ENCODE measurements around the gene BLCAP. TPM values are rescaled to one million over a fixed set of nuclear protein-coding genes. Genes with fewer than 3 reads are reported as not detected.

Gene BLCAP
- total RNA-seq, 1 donor from 2014 or later: 178 TPM

DNA sequence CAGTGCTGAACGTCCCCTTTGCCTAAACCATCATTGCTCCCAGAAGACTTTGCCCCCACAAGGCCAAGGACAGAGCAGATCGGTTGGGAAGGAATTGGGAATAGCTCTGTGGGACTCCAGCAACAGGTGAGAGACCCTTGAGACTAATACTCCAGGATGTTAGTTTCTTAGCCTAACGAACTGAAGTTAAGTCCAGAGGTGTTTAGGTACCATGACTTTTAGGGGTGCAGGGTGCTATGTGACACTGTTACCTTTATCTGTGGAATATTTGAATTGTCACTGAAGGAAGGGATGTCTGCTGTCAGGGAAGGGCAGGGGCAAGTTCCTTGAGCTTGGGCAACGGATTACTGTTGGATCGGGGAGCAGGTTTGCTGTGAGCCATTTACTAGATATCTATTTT lies 1.9 kb downstream of the BLCAP start:
- Mint-ChIP-seq H3K27ac (ENCODE audit: unreplicated experiment) (peak overlapping the region; percentile 99), H3K4me3 (ENCODE audit: unreplicated experiment) (peak overlapping the region; percentile 98), H3K27me3 (ENCODE audit: unreplicated experiment) (peaks cover 20% of the 10 kb centered on the region), H3K36me3 (ENCODE audit: low read depth, unreplicated experiment) (peaks cover 25% of the 10 kb centered on the region), H3K9me3 (ENCODE audit: unreplicated experiment) (no peaks in the 10 kb centered on the region), H3K4me1 (ENCODE audit: unreplicated experiment) (peaks cover 57% of the 10 kb centered on the region)
- no peak for DNase-seq (ENCODE audit: low spot score)
- TF ChIP-seq, protein P1, sequence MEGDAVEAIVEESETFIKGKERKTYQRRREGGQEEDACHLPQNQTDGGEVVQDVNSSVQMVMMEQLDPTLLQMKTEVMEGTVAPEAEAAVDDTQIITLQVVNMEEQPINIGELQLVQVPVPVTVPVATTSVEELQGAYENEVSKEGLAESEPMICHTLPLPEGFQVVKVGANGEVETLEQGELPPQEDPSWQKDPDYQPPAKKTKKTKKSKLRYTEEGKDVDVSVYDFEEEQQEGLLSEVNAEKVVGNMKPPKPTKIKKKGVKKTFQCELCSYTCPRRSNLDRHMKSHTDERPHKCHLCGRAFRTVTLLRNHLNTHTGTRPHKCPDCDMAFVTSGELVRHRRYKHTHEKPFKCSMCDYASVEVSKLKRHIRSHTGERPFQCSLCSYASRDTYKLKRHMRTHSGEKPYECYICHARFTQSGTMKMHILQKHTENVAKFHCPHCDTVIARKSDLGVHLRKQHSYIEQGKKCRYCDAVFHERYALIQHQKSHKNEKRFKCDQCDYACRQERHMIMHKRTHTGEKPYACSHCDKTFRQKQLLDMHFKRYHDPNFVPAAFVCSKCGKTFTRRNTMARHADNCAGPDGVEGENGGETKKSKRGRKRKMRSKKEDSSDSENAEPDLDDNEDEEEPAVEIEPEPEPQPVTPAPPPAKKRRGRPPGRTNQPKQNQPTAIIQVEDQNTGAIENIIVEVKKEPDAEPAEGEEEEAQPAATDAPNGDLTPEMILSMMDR (IDR thresholded peaks at IDR 0.05; ENCODE audit: unreplicated experiment): no peak

DNA sequence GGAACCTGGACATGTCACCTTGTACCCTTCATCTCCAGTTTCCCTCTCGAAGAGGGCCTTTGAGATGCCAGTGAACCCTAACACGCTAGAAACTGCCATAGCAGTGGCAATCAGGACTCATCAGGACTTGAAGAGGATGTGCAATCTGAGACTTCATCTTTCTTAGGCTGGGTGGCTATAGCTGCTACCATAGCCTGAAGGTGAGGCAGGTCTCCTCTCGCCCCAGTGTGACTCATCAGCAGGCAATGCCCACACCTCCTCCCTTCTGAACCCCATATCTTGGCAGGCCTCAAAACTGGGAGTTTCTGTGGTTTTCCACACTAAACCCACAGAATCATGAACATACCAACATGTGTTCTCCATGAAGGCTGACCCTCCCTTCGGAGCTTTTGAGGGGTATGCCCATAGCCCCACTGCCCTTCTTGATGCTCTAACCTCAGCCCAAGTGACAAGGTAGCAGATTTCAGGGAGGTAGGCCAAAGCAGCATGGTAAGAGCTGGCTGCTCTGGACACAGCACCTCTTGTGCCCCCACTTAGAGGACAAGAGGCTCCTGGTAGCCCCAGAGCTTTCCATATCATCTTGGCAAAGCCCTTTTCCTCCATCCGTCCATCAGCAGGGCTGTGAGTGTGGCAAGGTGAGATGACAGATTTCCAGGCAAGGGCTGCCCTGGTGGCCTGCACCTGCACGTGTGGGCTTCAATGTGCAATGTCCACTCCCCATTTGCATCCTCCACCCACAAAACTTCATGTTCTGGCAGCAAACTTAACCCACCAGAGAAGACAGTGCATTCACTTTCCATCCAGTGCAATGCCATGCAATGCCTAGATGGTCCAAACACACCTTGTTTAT lies 2.6 kb downstream of the BLCAP start:
- Mint-ChIP-seq H3K4me1 (ENCODE audit: unreplicated experiment) (peaks cover 64% of the 10 kb centered on the region), H3K27ac (ENCODE audit: unreplicated experiment) (peak overlapping the region; percentile 99), H3K4me3 (ENCODE audit: unreplicated experiment) (peak overlapping the region; percentile 98), H3K9me3 (ENCODE audit: unreplicated experiment) (no peaks in the 10 kb centered on the region), H3K27me3 (ENCODE audit: unreplicated experiment) (peaks cover 20% of the 10 kb centered on the region), H3K36me3 (ENCODE audit: low read depth, unreplicated experiment) (peaks cover 31% of the 10 kb centered on the region)
- DNase-seq (ENCODE audit: low spot score): no peak
- TF ChIP-seq, protein P1 (IDR thresholded peaks at IDR 0.05; ENCODE audit: unreplicated experiment): no peak

DNA sequence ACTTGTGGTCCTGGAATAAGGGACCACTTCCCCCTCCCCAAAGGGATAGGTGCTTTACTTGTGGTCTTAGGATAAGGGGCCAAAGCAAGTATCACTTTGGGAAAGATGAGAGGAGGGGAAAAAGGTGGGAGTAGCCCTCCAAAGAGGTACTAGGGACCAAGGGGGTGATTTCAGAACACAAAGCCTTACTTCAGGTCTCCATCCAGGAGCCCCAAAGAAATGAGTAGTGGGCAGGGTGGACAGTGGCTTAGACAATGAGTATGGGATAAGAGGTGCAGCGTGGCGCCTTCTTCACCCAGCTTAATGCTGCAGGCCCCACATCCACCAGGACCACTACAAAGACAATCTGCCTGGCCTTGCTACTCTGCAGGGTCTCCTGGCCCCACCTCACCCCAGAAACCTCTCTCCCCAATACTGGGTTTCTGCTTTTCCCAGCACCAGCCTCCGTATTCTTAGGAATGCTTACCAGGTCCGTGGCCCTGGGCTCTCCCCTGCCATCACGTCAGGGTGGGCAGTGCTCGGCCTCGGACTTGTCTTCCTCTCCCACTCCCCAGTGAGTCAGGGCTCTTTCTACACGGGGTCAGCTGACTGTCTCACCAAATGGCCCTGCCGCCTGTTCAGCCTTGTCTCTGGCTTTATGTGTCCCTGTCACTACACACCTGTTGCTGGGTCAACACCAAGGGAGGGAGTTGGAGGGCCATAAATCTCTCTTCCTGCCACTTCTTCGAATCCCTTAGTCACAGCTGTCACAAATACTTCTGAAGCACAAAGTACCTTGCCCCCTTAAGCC lies 3.6 kb downstream of the BLCAP start:
- H3K27ac Mint-ChIP-seq (ENCODE audit: unreplicated experiment): peak overlapping the region; percentile 75
- DNase-seq (ENCODE audit: low spot score): no peak
- TF ChIP-seq, protein P1 (IDR thresholded peaks at IDR 0.05; ENCODE audit: unreplicated experiment): no peak

DNA sequence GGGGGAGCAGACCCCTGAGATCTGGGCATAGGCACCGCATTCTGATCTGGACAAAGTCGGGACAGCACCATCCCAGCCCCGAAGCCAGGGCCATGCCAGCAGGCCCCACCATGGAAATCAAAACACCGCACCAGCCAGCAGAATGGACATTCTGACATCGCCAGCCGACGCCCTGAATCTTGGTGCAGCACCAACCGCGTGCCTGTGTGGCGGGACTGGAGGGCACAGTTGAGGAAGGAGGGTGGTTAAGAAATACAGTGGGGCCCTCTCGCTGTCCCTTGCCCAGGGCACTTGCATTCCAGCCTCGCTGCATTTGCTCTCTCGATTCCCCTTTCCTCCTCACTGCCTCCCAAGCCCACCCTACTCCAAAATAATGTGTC lies 4.7 kb downstream of the BLCAP start:
- Mint-ChIP-seq H3K27me3 (ENCODE audit: unreplicated experiment) (peaks cover 19% of the 10 kb centered on the region), H3K27ac (ENCODE audit: unreplicated experiment) (peak overlapping the region; percentile 77), H3K4me3 (ENCODE audit: unreplicated experiment) (peak overlapping the region; percentile 56), H3K36me3 (ENCODE audit: low read depth, unreplicated experiment) (peaks cover 37% of the 10 kb centered on the region), H3K4me1 (ENCODE audit: unreplicated experiment) (peaks cover 79% of the 10 kb centered on the region), H3K9me3 (ENCODE audit: unreplicated experiment) (no peaks in the 10 kb centered on the region)
- TF ChIP-seq, protein P1 (IDR thresholded peaks at IDR 0.05; ENCODE audit: unreplicated experiment): no peak
- no peak for DNase-seq (ENCODE audit: low spot score)

More for the DNA sequence above, 3.6 kb downstream of the BLCAP start:
- Mint-ChIP-seq H3K4me1 (ENCODE audit: unreplicated experiment) (peaks cover 74% of the 10 kb centered on the region), H3K9me3 (ENCODE audit: unreplicated experiment) (no peaks in the 10 kb centered on the region), H3K36me3 (ENCODE audit: low read depth, unreplicated experiment) (peaks cover 31% of the 10 kb centered on the region), H3K27me3 (ENCODE audit: unreplicated experiment) (peaks cover 18% of the 10 kb centered on the region), H3K4me3 (ENCODE audit: unreplicated experiment) (peak overlapping the region; percentile 80)
